Breast epithelium (tissue), 3 donors: Measurements from ENCODE around the gene NAIF1.

Experiments used
- CTCF ChIP-seq, 3 donors: fragments of 450-650 bp; IDR thresholded peaks; one replicate each; pipeline ENCODE4 v1.5.1; 2016 to 2017; ENCODE audit warnings: antibody characterized with exemption in 3 of 3, mild to moderate bottlenecking in 3 of 3, moderate library complexity in 3 of 3
- POLR2AphosphoS5 ChIP-seq, 3 donors: sonication (generic); formaldehyde crosslinking; IDR thresholded peaks; one replicate each; pipeline ENCODE4 v1.6.1; 2017; ENCODE audit warnings: antibody characterized with exemption in 3 of 3

DNA sequence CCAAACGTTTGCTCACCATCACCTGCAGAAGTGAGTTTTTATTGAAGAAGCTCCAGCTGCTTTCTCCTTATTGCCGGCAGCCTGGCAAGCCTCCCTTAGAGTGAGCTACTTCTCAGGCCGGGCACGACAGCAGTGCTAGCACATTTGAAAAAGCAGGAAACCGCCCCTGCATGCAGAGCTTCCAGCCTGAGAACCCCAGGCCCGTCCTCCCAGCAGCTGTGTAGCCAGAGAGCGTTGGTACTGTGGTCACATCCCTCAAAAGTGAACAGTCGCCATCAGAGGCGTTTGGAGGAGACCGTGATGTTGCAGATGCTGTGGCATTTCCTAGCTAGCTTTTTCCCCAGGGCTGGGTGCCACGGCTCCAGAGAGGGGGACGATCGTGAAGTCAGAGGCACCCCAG lies 24.5 kb upstream of the NAIF1 start:
- TF ChIP-seq CTCF (IDR thresholded peaks at IDR 0.05) (no peak), POLR2AphosphoS5 (IDR thresholded peaks at IDR 0.05) (no peak)
